K562 (cell line): ENCODE results near the gene FBXO15. TPM values are rescaled to one million over a fixed set of nuclear protein-coding genes. Genes with fewer than 3 reads are reported as not detected.

Experiments
- ATAC-seq: fragments of 200-7000 bp; cut with Tn5 transposase; 3 replicates; pipeline ENCODE4 v1.9.1; 2020; ENCODE audit warnings: moderate library complexity
- BruUV-seq: library from RNA; stranded (reverse); fragments of 400-500 nt; replicated peaks from 2 replicates; lab custom pipeline; 2021; lab: Mats Ljungman, UMichigan
- CTCF ChIA-PET: fragments of 300-600 bp; formaldehyde crosslinking; extraction: SDS; loops from one replicate; lab custom pipeline; 2021; ENCODE audit warnings: low intra/inter-chr PET ratio; lab: Yijun Ruan, JAX
- POLR2A ChIA-PET: fragments of 300-600, 350-650 bp; sonication (Branson Sonifier 250); formaldehyde crosslinking; extraction: SDS; loops from one replicate; lab custom pipeline; 2021; ENCODE audit warnings: antibody characterized with exemption, inconsistent platforms; lab: Yijun Ruan, JAX
- DNase-seq, 4 experiments: peaks; one replicate each; pipeline versions ENCODE4 v3.0.0 to v3.0.0-alpha.2; 2011 to 2018; ENCODE audit warnings: low spot score in 3 of 4, mixed read lengths in 3 of 4; ENCODE audit errors: extremely low read depth in 1 of 4
- FAIRE-seq: peaks from 2 replicates; lab custom pipeline; 2011; peaks lifted over from hg19 to GRCh38; lab: Jason Lieb, UNC
- H2AFZ ChIP-seq: 2 replicates; pipeline ENCODE4 v1.6.0; 2011; ENCODE audit warnings: low read depth, low read length, control low read depth, inconsistent platforms
- H3K27ac ChIP-seq: fragments of 200-600 bp; 3 replicates; pipeline ENCODE4 v1.8.0; 2011; ENCODE audit warnings: low read depth, mild to moderate bottlenecking, control low read depth, inconsistent platforms, low read length, moderate library complexity, mixed read lengths; ENCODE audit errors: extremely low read depth
- H3K27me3 ChIP-seq, 2 experiments: fragments of 300-600 bp in 1 of 2; 2 replicates in 1 of 2; 3 replicates in 1 of 2; pipeline versions ENCODE4 v1.6.0 to v1.8.0; 2011; ENCODE audit warnings: inconsistent platforms in 2 of 2, low read length in 2 of 2, mild to moderate bottlenecking in 1 of 2, mixed read lengths in 1 of 2, moderate library complexity in 1 of 2; ENCODE audit not compliant: control insufficient read depth in 2 of 2, insufficient read depth in 2 of 2
- H3K36me3 ChIP-seq: fragments of 300-600 bp; 3 replicates; pipeline ENCODE4 v1.8.0; 2011; ENCODE audit warnings: mild to moderate bottlenecking, low read length, inconsistent platforms; ENCODE audit not compliant: control insufficient read depth, insufficient read depth
- H3K4me1 ChIP-seq, 2 experiments: fragments of 200-600 bp in 1 of 2; replicated peaks in 1 of 2; 2 replicates in 1 of 2; 3 replicates in 1 of 2; pipeline versions ENCODE4 v1.5.1 to v1.8.0; 2011; ENCODE audit warnings: inconsistent platforms in 2 of 2, low read length in 2 of 2, mild to moderate bottlenecking in 1 of 2, mixed read lengths in 1 of 2, moderate library complexity in 1 of 2; ENCODE audit not compliant: control insufficient read depth in 2 of 2, insufficient read depth in 2 of 2
- H3K4me2 ChIP-seq: 2 replicates; pipeline ENCODE4 v1.6.1; 2011; ENCODE audit warnings: low read length, control low read depth, inconsistent platforms, mixed read lengths; ENCODE audit not compliant: insufficient read depth
- H3K4me3 ChIP-seq: fragments of 200-600 bp; sonication (generic), shearing (Covaris generic); 2 replicates; pipeline ENCODE4 v1.5.1; 2016; ENCODE audit warnings: control low read depth, inconsistent platforms
- H3K79me2 ChIP-seq: fragments of 200-600 bp; 3 replicates; pipeline ENCODE4 v1.8.0; 2011; ENCODE audit warnings: low read length, inconsistent platforms; ENCODE audit not compliant: control insufficient read depth, insufficient read depth
- H3K9ac ChIP-seq, 2 experiments: 2 replicates each; pipeline versions ENCODE4 v1.6.0 to v1.6.1; 2011; ENCODE audit warnings: low read depth in 2 of 2, low read length in 2 of 2, control low read depth in 1 of 2, inconsistent platforms in 1 of 2, mild to moderate bottlenecking in 1 of 2, mixed read lengths in 1 of 2; ENCODE audit not compliant: insufficient read depth in 1 of 2
- H3K9me1 ChIP-seq: one replicate; pipeline ENCODE4 v1.6.0; 2011; ENCODE audit warnings: inconsistent platforms, mild to moderate bottlenecking, low read length, moderate library complexity; ENCODE audit not compliant: control insufficient read depth, insufficient read depth
- H3K9me3 ChIP-seq: replicated peaks from 2 replicates; pipeline ENCODE4 v1.5.1; 2011; ENCODE audit warnings: low read depth, low read length, inconsistent platforms; ENCODE audit not compliant: control insufficient read depth, insufficient read depth
- H4K20me1 ChIP-seq: replicated peaks from 2 replicates; pipeline ENCODE4 v1.6.1; 2011; ENCODE audit warnings: low read length, inconsistent platforms, mixed read lengths; ENCODE audit not compliant: control insufficient read depth, insufficient read depth
- ASH1L ChIP-seq: fragments of 450-650 bp; IDR thresholded peaks from 2 replicates; pipeline ENCODE4 v1.6.1; 2018; ENCODE audit warnings: borderline replicate concordance, mild to moderate bottlenecking, low read depth; ENCODE audit not compliant: partially characterized antibody
- BRD4 ChIP-seq: fragments of 200-600 bp; sonication (generic); IDR thresholded peaks from 2 replicates; pipeline ENCODE4 v1.6.1; 2017; ENCODE audit warnings: inconsistent platforms
- DMBX1 ChIP-seq: fragments of 250-450 bp; sonication (Bioruptor Pico); IDR thresholded peaks from 2 replicates; pipeline ENCODE4 v1.8.0; 2022; ENCODE audit warnings: inconsistent platforms, mild to moderate bottlenecking, moderate library complexity, borderline replicate concordance
- GABPB1 ChIP-seq: sonication (generic); formaldehyde crosslinking; IDR thresholded peaks from 2 replicates; pipeline ENCODE4 v1.8.0; 2022; ENCODE audit warnings: mild to moderate bottlenecking, missing genetic modification reagents
- HCFC1 ChIP-seq: IDR thresholded peaks from 2 replicates; pipeline ENCODE4 v1.6.1; 2012; ENCODE audit warnings: low read depth, low read length, improper control_type of control experiment
- KLF13 ChIP-seq: fragments of 450-650 bp; IDR thresholded peaks from 2 replicates; pipeline ENCODE4 v1.6.1; 2016; ENCODE audit warnings: missing genetic modification characterization, low read depth, mild to moderate bottlenecking, missing compliant biosample characterization, moderate library complexity, borderline replicate concordance
- MAFK ChIP-seq: IDR thresholded peaks from 2 replicates; pipeline ENCODE4 v1.6.1; 2011; ENCODE audit warnings: low read length, improper control_type of control experiment
- PTRF ChIP-seq: fragments of 450-650 bp; IDR thresholded peaks from 2 replicates; pipeline ENCODE4 v1.6.1; 2016; ENCODE audit warnings: mild to moderate bottlenecking, missing genetic modification characterization, missing compliant biosample characterization
- SAFB ChIP-seq: fragments of 200-400 bp; formaldehyde crosslinking; IDR thresholded peaks from 2 replicates; pipeline ENCODE4 v1.6.1; 2017; ENCODE audit warnings: low read depth, low read length, borderline replicate concordance
- TFAM ChIP-seq: fragments of 250-450 bp; sonication (Bioruptor Pico); conservative IDR thresholded peaks from 2 replicates; pipeline ENCODE4 v1.5.0; 2021; ENCODE audit warnings: mild to moderate bottlenecking, moderate library complexity
- YY1 ChIP-seq, 3 experiments: IDR thresholded peaks; 2 replicates each; pipeline ENCODE4 v1.6.1; 2011; ENCODE audit warnings: low read length in 2 of 3, mild to moderate bottlenecking in 2 of 3, moderate library complexity in 2 of 3, borderline replicate concordance in 1 of 3, control low read depth in 1 of 3, low read depth in 1 of 3; ENCODE audit not compliant: insufficient read depth in 3 of 3, insufficient replicate concordance in 2 of 3, control insufficient read depth in 1 of 3, insufficient read length in 1 of 3; ENCODE audit errors: extremely low read depth in 1 of 3
- ZNF133 ChIP-seq: fragments of 250-450 bp; sonication (Bioruptor Pico); IDR thresholded peaks from 2 replicates; pipeline ENCODE4 v1.4.0; 2020; ENCODE audit warnings: mild to moderate bottlenecking
- ZNF24 ChIP-seq: fragments of 450-650 bp; IDR thresholded peaks from 2 replicates; pipeline ENCODE4 v1.6.1; 2016
- ZNF282 ChIP-seq: sonication (generic); formaldehyde crosslinking; IDR thresholded peaks from 2 replicates; pipeline ENCODE4 v1.8.1; 2023; ENCODE audit warnings: missing genetic modification reagents
- ZNF507 ChIP-seq: conservative IDR thresholded peaks from 2 replicates; pipeline ENCODE4 v1.6.1; 2017; ENCODE audit warnings: missing genetic modification characterization, missing compliant biosample characterization
- ZNF561 ChIP-seq: fragments of 450-650 bp; formaldehyde crosslinking; conservative IDR thresholded peaks from 2 replicates; pipeline ENCODE4 v1.4.0; 2020; ENCODE audit warnings: mild to moderate bottlenecking, moderate library complexity
- ZNF583 ChIP-seq: fragments of 250-450 bp; sonication (Bioruptor Pico); IDR thresholded peaks from 2 replicates; pipeline ENCODE4 v1.4.0; 2020
- ZSCAN32 ChIP-seq: fragments of 450-650 bp; formaldehyde crosslinking; IDR thresholded peaks from 2 replicates; pipeline ENCODE4 v1.4.0; 2020; ENCODE audit warnings: mild to moderate bottlenecking, moderate library complexity
- WGBS: fragments of 100-300 bp; shearing (Covaris generic); methylation state at CpG from one replicate; pipeline ENCODE4 v1.1.6; 2016; ENCODE audit warnings: low coverage, mixed read lengths; ENCODE audit not compliant: insufficient coverage; ENCODE audit errors: missing lambda C conversion rate; 5-methylcytosine and 5-hydroxymethylcytosine counted together
- in situ Hi-C: fragments of 300-500 bp; cut with MboI; formaldehyde crosslinking; loops from 4 replicates; pipeline ENCODE4 v1.15.0; 2018; ENCODE audit warnings: inconsistent platforms, mixed read lengths
- intact Hi-C: fragments of 100-400 bp; cut with micrococcal nuclease; formaldehyde crosslinking; loops from 2 replicates; pipeline ENCODE4 v1.14.2; 2022
- polyA plus RNA-seq, 8 experiments: library from polyadenylated mRNA; depleted of rRNA in 4 of 8; stranded (reverse) in 5 of 8; unstranded in 3 of 8; fragments of >200 nt; fragmentation: Nextera tagmentation in 2 of 8; fragmentation: Illumina TruSeq in 1 of 8; extraction: Ambion mirVana in 2 of 8; extraction: Trizol in 1 of 8; gene quantifications; 2 replicates each; pipeline versions ENCODE4 v1.2.1 to v1.2.3, GENCODE V29; 2011 to 2014; ENCODE audit warnings: inconsistent platforms in 1 of 8, missing spikeins in 1 of 8
- total RNA-seq, 7 experiments: library from RNA; depleted of rRNA in 6 of 7; stranded (reverse); fragments of >200 nt in 6 of 7; fragmentation: Illumina TruSeq in 2 of 7; extraction: Trizol in 2 of 7; gene quantifications; 2 replicates each; pipeline versions ENCODE4 v1.2.1 to v1.2.3, GENCODE V29; 2011 to 2021; ENCODE audit warnings: low replicate concordance in 1 of 7
- TF ChIP-seq, protein P1 (sequence below): IDR thresholded peaks from 2 replicates; pipeline ENCODE4 v1.6.1; 2011; ENCODE audit warnings: borderline replicate concordance, low read depth, mild to moderate bottlenecking, moderate library complexity, low read length; ENCODE audit not compliant: insufficient read depth, poor library complexity, severe bottlenecking

The FBXO15 gene
- total and polyA plus RNA-seq, 9 of the 15 experiments (the other 6 are each of a cell fraction or from before 2014, with no cell fraction given), result 0.07 to 0.43 (median 0.27) TPM; not detected in 1

GRCh38 chr18:74108460-74108859, 39.2 kb downstream of the FBXO15 start:
- no TSS peak for BruUV-seq
- Histone ChIP-seq H3K36me3 (no peaks in the 10 kb centered on the region), H4K20me1 (no peaks in the 10 kb centered on the region)
- TF ChIP-seq KLF13 (tag), result no peak
- TF ChIP-seq ZSCAN32, result no peak
- no peak for TF ChIP-seq ZNF583 (CRISPR knock-in tag)
- no peak for TF ChIP-seq YY1 (IDR thresholded peaks at IDR 0.05; ENCODE audit: borderline replicate concordance in 1 of 3, control insufficient read depth in 1 of 3, extremely low read depth in 1 of 3, insufficient read depth in 3 of 3, insufficient read length in 1 of 3, insufficient replicate concordance in 2 of 3, low read depth in 1 of 3, low read length in 2 of 3)
- TF ChIP-seq TFAM (CRISPR knock-in tag), result no peak
- TF ChIP-seq MAFK, result no peak
- TF ChIP-seq GABPB1 (CRISPR knock-in tag), result no peak
- TF ChIP-seq ZNF561 (CRISPR knock-in tag), result no peak
- no peak for TF ChIP-seq ASH1L
- TF ChIP-seq HCFC1, result no peak
- TF ChIP-seq, protein P1, sequence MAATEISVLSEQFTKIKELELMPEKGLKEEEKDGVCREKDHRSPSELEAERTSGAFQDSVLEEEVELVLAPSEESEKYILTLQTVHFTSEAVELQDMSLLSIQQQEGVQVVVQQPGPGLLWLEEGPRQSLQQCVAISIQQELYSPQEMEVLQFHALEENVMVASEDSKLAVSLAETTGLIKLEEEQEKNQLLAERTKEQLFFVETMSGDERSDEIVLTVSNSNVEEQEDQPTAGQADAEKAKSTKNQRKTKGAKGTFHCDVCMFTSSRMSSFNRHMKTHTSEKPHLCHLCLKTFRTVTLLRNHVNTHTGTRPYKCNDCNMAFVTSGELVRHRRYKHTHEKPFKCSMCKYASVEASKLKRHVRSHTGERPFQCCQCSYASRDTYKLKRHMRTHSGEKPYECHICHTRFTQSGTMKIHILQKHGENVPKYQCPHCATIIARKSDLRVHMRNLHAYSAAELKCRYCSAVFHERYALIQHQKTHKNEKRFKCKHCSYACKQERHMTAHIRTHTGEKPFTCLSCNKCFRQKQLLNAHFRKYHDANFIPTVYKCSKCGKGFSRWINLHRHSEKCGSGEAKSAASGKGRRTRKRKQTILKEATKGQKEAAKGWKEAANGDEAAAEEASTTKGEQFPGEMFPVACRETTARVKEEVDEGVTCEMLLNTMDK, result no peak
- no peak for TF ChIP-seq DMBX1 (CRISPR knock-in tag)
- TF ChIP-seq ZNF133 (CRISPR knock-in tag), result no peak
- TF ChIP-seq PTRF (tag), result no peak
- TF ChIP-seq ZNF24, result no peak
- TF ChIP-seq BRD4, result no peak
- TF ChIP-seq ZNF507 (tag), result no peak
- TF ChIP-seq SAFB, result no peak
- TF ChIP-seq ZNF282 (CRISPR knock-in tag), result no peak
- TF ChIP-seq, all 486 proteins: peak for 0
- Histone ChIP-seq H3K4me3 (no peak overlapping the region), H3K79me2 (no peaks in the 10 kb centered on the region), H3K4me1 (no peaks in the 10 kb centered on the region), H3K9me1 (no peaks in the 10 kb centered on the region), H3K9me3 (no peaks in the 10 kb centered on the region), H2AFZ (no peak overlapping the region), H3K27ac (no peak overlapping the region), H3K27me3 (no peaks in the 10 kb centered on the region), H3K4me2 (no peak overlapping the region), H3K9ac (no peak overlapping the region)
- intact Hi-C loops, result no loop called here
- FAIRE-seq, result no peak
- DNase-seq, result no peak
- 6% methylated on average over 2 of the region's 2 CpGs for WGBS
- CTCF ChIA-PET, result no interaction called here
- in situ Hi-C loops, result no loop called here
- POLR2A ChIA-PET, result interaction anchor here (0.6 kb wide), 1 partner anchor 9 kb away, joined by 3 read pairs; no protein-coding TSS in a partner anchor
- no peak for ATAC-seq
